AG09309 (cell line): Measurements from ENCODE around the gene RPL3.

Source experiments
- DNase-seq: peaks from one replicate; pipeline ENCODE4 v3.0.0-alpha.2; 2010; ENCODE audit warnings: low read depth
- H3K4me3 ChIP-seq: 2 replicates; pipeline ENCODE4 v1.5.1; 2011; ENCODE audit warnings: mild to moderate bottlenecking, low read depth, low read length, moderate library complexity; ENCODE audit not compliant: control insufficient read depth
- CTCF ChIP-seq: IDR thresholded peaks from 2 replicates; pipeline ENCODE4 v1.5.1; 2011; ENCODE audit warnings: mild to moderate bottlenecking, low read depth, low read length, inconsistent platforms; ENCODE audit not compliant: insufficient read depth, control insufficient read depth; ENCODE audit errors: missing control alignments

Gene RPL3

GRCh38 chr22:39288135-39288898, 31.1 kb downstream of the RPL3 start:
- no peak for TF ChIP-seq CTCF
- DNase-seq: no peak
- H3K4me3 ChIP-seq: no peak overlapping the region

GRCh38 chr22:39287076-39287725, 32.2 kb downstream of the RPL3 start:
- no peak for TF ChIP-seq CTCF
- no peak for DNase-seq
- no peak overlapping the region for H3K4me3 ChIP-seq

- no peak for TF ChIP-seq CTCF
- DNase-seq: no peak
- no peak overlapping the region for H3K4me3 ChIP-seq
These were observed 34.4 kb downstream of the RPL3 start for GRCh38 chr22:39284983-39285382.

- no peak for DNase-seq
- no peak overlapping the region for H3K4me3 ChIP-seq
These were observed 35.1 kb downstream of the RPL3 start for GRCh38 chr22:39284142-39284980.

GRCh38 chr22:39283322-39284141, 35.9 kb downstream of the RPL3 start:
- no peak for DNase-seq
- TF ChIP-seq CTCF: no peak
- H3K4me3 ChIP-seq: no peak overlapping the region

More at GRCh38 chr22:39284142-39284980, 35.1 kb downstream of the RPL3 start:
- no peak for TF ChIP-seq CTCF
